NB4 (cell line): ENCODE results near the gene NRXN3.

ENCODE experiments used
- DNase-seq: peaks from one replicate; pipeline ENCODE4 v3.0.0; 2010; ENCODE audit warnings: low read depth
- H3K4me3 ChIP-seq: one replicate; pipeline ENCODE4 v1.5.1; 2011; ENCODE audit warnings: mild to moderate bottlenecking, low read depth, low read length, moderate library complexity
- CTCF ChIP-seq: IDR thresholded peaks from one replicate; pipeline ENCODE4 v1.5.1; 2012; ENCODE audit warnings: low read depth, low read length
- MYC ChIP-seq: IDR thresholded peaks from 2 replicates; pipeline ENCODE4 v1.6.1; 2011; ENCODE audit warnings: low read depth, low read length
- POLR2A ChIP-seq: IDR thresholded peaks from 2 replicates; pipeline ENCODE4 v1.6.1; 2011; ENCODE audit warnings: mild to moderate bottlenecking; ENCODE audit not compliant: insufficient read length; ENCODE audit errors: extremely low read depth
- TF ChIP-seq, protein P1 (sequence below): IDR thresholded peaks from 2 replicates; pipeline ENCODE4 v1.6.1; 2011; ENCODE audit warnings: low read depth, low read length

The NRXN3 gene

DNA sequence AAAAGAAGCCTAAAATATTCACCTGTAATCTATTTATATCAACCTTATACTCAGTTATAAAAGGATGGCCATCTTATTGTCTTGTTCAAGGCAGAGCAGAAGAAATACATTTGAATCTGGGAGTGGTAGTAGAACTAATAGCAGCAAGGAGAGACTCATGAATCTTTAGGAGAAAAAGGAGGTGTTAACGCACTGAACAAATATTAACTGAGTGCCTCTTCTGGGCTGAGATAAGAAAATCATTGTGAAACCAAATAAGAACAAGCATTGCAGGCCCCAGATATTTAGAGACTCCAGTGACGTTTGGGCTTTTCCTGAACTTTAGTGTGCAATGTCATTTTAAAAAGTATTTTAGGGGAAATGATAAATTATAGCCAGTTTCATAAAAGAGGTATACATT, 1250.6 kb downstream of the NRXN3 start:
- DNase-seq: no peak
- H3K4me3 ChIP-seq: no peak overlapping the region
- TF ChIP-seq MYC (no peak), POLR2A (no peak), CTCF (no peak)
- TF ChIP-seq, protein P1, sequence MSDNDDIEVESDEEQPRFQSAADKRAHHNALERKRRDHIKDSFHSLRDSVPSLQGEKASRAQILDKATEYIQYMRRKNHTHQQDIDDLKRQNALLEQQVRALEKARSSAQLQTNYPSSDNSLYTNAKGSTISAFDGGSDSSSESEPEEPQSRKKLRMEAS: no peak

DNA sequence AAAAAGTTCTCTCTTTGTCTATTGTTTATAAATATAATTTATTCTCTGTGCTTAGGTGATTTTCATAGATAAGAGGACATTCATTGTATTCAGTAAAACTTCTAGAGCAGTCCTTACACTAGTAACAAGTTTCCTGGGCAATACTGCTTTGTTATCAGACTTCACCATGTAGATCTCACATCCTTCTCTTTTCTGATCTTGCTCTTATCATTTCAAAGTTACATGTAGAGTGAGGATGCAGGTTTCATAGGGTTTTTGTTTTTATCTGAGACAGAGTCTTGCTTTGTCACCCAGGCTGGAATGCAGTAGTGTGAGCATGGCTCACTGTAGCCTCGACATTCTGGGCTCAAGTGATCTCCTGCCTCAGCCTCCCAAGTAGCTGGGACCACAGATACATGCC, 1251.6 kb downstream of the NRXN3 start:
- TF ChIP-seq MYC (no peak), CTCF (no peak), POLR2A (no peak)
- TF ChIP-seq, protein P1: no peak
- no peak for DNase-seq

DNA sequence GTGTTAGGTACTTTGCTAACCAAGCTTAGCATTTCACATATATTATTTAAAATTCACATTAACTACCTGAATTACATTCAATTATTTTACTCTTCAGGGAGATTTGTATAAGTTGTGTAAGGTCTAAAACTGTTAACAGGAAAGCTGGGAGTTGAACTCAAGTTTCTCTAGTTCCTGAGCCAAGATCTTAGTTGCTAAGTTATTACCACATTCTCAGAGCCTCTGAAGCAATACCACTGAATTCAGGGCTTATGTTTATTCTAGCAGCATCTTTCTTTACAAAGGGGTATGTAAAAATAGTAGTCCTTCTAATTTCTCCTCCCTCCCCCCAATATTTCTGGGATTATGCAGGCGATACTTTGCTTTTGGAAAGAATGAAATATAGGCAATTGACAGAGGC, 1254.3 kb downstream of the NRXN3 start:
- H3K4me3 ChIP-seq: no peak overlapping the region
- TF ChIP-seq, protein P1: no peak
- TF ChIP-seq CTCF (no peak), MYC (no peak), POLR2A (no peak)
- DNase-seq: no peak

More for the DNA sequence above, 1251.6 kb downstream of the NRXN3 start:
- no peak overlapping the region for H3K4me3 ChIP-seq

- TF ChIP-seq MYC (no peak), CTCF (no peak), POLR2A (no peak)
- TF ChIP-seq, protein P1: no peak
- no peak overlapping the region for H3K4me3 ChIP-seq
- DNase-seq: no peak
Observed at GRCh38 chr14:79426103-79426755, 1256.1 kb downstream of the NRXN3 start.

GRCh38 chr14:79432640-79433039, 1262.5 kb downstream of the NRXN3 start:
- no peak overlapping the region for H3K4me3 ChIP-seq
- DNase-seq: no peak
- TF ChIP-seq CTCF (no peak), POLR2A (no peak), MYC (no peak)
- TF ChIP-seq, protein P1: no peak
